Stimulated activated CD4-positive, alpha-beta T cell treated with anti-CD3 and anti-CD28 coated beads, Interleukin-12 subunit alpha, Interleukin-12 subunit beta, amount 100 ng/mL, for 4 hours (primary cell): ENCODE measurements around the gene GBE1.

Experiments used
- DNase-seq: peaks from one replicate; pipeline ENCODE4 v3.0.0-alpha.2; 2020

Gene GBE1

DNA sequence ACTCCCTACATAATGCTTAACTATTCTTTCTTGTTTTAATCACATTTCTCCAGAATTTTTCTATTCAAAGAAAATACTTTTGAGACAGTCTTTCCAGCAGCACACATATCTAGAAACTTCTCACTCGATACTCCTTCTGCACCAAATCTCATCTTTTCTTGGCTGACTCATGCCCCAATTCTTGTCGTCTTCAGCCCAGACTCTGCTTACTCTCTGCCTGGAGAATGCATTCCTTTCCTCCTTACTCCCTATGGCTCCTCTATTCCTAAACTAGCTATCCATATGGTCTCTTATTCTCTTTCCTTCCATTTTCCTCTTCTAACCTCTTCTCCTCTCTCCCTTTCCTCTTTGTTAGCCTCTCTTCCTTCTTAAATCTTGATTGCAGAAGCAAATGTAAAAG, 158.7 kb downstream of the GBE1 start:
- no peak for DNase-seq

GRCh38 chr3:81601707-81602305, 159.6 kb downstream of the GBE1 start:
- DNase-seq, result no peak

DNA sequence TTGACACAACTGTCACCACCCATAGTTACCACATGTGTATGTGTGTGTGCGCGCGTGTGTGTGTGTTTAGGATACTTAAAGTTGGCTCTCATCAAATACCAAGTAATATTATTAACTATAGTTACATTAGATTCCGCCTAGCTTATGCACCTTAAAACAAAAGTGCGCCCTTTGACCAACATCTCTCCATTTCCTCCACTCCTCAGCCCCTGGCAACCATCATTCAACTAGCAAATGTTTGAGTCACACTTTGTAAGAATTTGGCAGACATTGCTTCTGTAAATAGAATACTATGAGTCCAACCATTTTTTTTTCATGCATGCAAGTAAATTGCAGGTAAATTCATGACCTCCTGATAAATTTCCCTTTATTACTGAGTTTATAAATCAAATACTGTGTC, 169.3 kb downstream of the GBE1 start:
- no peak for DNase-seq

GRCh38 chr3:81585937-81586336, 175.5 kb downstream of the GBE1 start:
- no peak for DNase-seq

DNA sequence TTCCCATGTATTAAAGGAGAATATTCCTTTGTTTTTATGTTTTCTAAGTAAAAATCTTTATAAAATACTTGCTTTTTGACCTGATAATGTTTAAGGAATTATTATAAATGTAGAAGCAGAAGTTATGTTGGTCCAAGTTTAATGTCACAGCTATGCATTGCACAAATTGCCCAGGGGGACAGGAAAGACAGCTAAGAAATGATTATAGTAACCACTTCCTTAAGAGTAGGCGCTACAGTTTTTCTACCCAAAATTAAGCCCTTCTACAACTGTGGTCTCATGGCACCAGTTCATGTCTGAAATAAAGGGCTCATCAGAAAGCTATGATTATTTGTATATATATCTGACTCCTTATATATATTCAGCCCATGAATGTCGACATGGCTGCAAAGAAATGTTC, 176.4 kb downstream of the GBE1 start:
- DNase-seq, result no peak

- no peak for DNase-seq
Observed at GRCh38 chr3:81581966-81582599, 179.4 kb downstream of the GBE1 start.

DNA sequence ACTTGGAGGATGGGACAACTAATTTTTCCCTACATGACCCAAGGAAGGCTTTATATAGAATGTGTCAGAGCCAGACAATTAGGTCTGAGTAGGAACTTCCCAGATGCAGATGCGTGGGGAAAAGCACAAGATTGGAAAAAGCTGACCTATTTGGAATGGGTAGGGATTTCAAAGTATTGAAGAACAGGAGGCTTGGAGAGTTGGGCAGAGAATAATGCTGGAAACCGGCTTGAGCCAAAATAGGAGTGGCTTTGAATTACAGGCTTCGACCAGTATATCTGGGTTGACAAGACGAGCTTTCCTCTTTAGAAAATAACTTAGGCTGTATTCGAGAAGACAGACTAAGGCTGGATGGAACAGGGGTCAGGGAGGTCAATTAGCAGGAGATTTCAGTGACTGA, 181.1 kb downstream of the GBE1 start:
- DNase-seq, result no peak

GRCh38 chr3:81579744-81580143, 181.7 kb downstream of the GBE1 start:
- no peak for DNase-seq

DNA sequence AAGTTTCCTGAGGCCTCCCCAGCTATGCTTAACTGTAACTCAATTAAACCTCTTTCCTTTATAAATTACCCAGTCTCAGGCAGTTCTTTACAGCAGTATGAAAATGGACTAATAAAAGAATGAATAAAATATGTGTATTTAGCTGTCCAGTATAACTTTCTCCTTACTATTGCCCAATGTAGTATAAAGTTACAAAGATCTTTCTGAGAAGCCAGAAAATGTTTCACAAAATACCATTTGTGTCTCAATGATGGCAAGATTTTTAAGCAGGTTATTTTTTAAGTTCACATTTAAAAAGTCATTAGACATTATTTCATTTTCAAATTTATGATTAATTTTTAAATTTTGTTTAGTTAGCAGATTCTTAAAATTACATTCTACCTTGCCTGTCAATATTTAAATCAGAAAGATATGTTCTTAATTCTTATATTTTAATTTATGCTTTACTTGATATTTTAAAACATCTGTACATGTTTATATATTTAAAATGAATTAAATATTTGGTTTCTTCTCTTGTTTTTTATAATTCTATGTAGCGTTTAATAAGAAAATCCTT, 189.2 kb downstream of the GBE1 start:
- DNase-seq, result no peak

GRCh38 chr3:81568378-81568777, 193.1 kb downstream of the GBE1 start:
- DNase-seq, result no peak

DNA sequence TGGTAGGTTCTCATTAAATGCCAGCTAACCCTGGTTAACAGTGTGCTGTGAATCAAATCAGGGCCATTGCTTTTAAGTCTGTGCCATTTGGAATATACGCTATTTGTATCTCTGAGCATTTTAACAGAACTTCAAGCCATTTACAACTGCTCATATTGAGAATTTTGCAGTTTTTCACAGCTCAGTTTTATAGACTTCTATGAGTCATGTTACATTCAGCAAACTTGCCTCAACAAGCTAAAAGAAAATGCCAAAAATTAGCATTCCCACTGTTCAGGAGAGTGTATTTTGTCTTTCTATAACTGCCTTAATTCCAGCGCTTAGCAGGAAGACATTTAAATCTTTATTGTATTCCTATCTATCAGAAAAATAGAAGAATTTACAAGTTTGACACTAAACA, 196.4 kb downstream of the GBE1 start:
- DNase-seq, result no peak

GRCh38 chr3:81558106-81558505, 203.3 kb downstream of the GBE1 start:
- no peak for DNase-seq

- DNase-seq, result no peak
Observed at GRCh38 chr3:81554801-81555200, 206.6 kb downstream of the GBE1 start.

- no peak for DNase-seq
Observed at GRCh38 chr3:81554388-81554787, 207.1 kb downstream of the GBE1 start.

GRCh38 chr3:81550415-81550814, 211.0 kb downstream of the GBE1 start:
- no peak for DNase-seq

DNA sequence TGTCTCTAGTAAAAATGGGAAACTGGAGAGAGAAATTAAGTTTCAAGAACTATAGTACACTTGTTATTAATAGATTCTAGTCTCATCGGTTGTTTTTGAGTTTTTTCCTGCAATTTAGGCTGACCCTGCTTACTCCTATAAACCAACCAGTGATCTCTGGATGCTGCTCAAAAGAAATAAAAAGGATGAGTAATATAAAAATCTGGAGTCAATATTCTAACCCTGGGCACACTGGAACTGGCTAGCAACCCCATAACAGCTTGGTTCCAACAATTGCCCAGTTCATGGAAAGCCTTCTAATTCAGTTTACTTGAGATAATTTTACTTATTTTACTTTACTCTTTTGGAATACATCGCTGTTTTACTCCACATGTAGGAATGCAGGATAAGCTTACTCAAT, 211.6 kb downstream of the GBE1 start:
- no peak for DNase-seq

DNA sequence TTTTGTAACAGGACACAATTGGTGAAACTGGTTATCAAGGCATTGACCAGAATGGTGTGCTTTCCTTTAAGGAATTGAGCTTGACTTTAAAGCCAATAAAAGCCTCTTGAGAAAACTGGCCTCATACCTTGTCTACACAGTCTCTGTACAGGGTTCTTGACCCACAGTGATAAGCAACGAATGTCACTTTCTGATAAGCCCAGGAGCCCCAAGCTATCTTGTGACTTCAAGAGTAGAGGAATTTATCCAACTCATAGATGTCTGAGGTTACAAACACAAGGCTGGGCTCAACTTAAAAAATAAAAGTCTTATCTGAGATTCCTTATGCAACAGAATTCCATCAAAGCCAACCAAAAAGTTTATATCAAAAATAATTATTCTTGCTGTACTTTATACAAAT, 212.1 kb downstream of the GBE1 start:
- DNase-seq, result no peak

- DNase-seq, result no peak
Observed at GRCh38 chr3:81545572-81545971, 215.9 kb downstream of the GBE1 start.

DNA sequence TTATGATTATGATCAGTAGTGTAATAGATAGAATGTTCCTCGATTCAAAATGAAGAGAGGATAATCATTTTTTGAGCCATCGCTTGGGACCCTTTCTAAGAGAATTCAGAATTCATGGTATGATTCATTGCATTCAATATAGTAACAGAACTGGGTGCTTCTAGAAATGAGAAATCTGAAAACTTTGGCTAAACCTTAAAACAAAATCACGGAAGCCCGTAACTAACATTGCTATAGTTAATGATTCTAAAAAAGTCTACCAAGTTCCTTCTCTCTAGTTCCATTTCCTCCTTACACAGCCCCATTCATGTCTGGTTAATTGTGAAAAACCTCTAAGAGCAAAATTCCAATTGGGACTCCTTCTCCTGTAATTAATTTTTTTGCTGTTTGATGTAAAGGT, 217.1 kb downstream of the GBE1 start:
- DNase-seq, result no peak

- DNase-seq, result no peak
Observed at GRCh38 chr3:81540787-81541186, 220.7 kb downstream of the GBE1 start.

- DNase-seq, result no peak
Observed at GRCh38 chr3:81531846-81532245, 229.6 kb downstream of the GBE1 start.

DNA sequence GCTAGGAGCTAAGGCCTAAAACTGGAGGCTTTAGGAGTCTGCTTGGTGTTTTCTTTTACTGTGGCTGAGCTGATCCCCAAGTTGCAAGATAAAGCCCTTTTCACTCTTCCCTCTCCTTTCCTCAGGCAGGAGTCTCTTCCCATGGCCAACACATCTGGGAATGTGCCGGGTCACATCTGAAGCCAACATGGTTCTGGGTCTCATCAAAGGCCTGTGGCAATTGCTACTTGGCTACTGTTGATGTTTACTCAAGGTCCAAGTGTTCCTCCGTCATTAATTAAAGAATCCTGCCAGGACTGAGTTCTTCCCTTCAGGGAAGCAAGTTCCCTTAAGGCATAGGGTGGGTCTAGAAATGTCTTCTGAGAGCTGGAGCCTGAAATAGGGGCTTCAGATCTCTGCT, 230.2 kb downstream of the GBE1 start:
- no peak for DNase-seq

DNA sequence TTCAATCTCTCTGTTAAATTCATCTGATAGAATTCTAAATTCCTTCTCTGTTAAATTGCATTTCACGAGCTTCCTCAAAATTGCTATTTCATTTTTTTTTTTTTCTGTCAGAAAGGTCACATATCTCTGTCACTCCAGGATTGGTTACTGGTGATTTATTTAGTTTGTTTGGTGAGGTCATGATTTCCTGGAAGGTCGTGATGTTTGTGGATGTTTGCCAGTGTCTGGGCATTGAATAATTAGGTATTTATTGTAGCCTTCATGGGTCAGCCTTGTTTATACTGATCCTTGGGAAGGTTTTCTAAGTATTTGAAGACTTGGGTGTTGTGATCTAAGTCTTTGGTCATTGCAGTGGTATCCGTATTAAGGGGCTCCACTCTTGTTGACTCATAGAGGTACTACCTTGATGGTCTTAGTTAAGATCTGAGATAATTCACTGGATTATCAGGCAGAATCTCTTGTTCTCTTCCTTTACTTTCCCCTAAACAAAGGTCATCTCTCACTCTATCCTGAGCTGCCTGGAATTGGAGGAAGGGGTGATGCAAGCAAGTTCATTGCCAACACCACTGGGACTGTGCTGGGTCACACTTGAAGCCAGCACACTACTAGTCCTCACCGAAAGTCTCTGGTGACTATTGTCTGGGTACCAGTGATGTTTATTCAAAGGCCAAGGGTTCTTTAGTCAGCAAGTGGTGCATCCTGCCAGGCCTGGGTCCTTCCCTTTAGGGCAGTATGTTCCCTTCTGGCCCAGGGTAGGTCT, 231.1 kb downstream of the GBE1 start:
- DNase-seq, result no peak

DNA sequence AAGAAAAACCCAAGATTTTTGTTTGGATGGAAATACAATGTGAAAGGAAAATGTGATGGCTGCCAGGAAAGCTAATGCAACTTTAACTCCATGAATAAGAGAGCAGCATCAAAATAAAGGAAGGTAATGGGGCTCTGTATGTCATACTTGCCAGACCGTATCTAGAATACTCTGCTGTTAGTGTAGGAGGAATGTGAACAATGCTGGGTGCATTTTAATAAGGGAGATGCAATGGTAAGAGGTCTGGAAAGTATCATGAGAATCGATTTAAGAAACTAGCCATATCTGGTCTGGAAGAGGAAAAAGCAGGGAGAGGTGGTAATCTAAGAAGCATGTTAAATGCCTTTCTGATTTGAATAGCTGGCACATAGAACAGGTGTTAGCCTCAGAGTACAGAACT, 239.6 kb downstream of the GBE1 start:
- no peak for DNase-seq
